Aorta (tissue), 5 donors: ENCODE measurements around the gene CPE. TPM values are rescaled to one million over a fixed set of nuclear protein-coding genes. Genes with fewer than 3 reads are reported as not detected.

ENCODE experiments used
- ATAC-seq: fragments of 200-7000 bp; cut with Tn5 transposase; one replicate; pipeline ENCODE4 v1.9.1; 2022; ENCODE audit warnings: moderate library complexity; ENCODE audit not compliant: low FRiP score
- DNase-seq, 2 donors: peaks; one replicate each; pipeline ENCODE4 v3.0.0-alpha.2; 2020
- H3K27ac ChIP-seq, 2 donors: one replicate each; pipeline ENCODE4 v1.5.1; 2013; ENCODE audit warnings: low read length in 2 of 2, mild to moderate bottlenecking in 2 of 2, moderate library complexity in 2 of 2, control low read depth in 1 of 2, inconsistent platforms in 1 of 2, low read depth in 1 of 2
- H3K27me3 ChIP-seq, 2 donors: one replicate each; pipeline ENCODE4 v1.6.1; 2013; ENCODE audit warnings: control low read depth in 1 of 2, low read length in 1 of 2, mild to moderate bottlenecking in 1 of 2, moderate library complexity in 1 of 2; ENCODE audit not compliant: insufficient read depth in 2 of 2, control insufficient read depth in 1 of 2
- H3K36me3 ChIP-seq, 2 donors: one replicate each; pipeline ENCODE4 v1.6.1; 2013; ENCODE audit warnings: control low read depth in 1 of 2, low read length in 1 of 2, mild to moderate bottlenecking in 1 of 2; ENCODE audit not compliant: insufficient read depth in 2 of 2, control insufficient read depth in 1 of 2
- H3K4me1 ChIP-seq, 2 donors: one replicate each; pipeline ENCODE4 v1.6.1; 2013; ENCODE audit warnings: low read length in 2 of 2, control low read depth in 1 of 2, mild to moderate bottlenecking in 1 of 2, moderate library complexity in 1 of 2; ENCODE audit not compliant: insufficient read depth in 2 of 2, control insufficient read depth in 1 of 2
- H3K4me3 ChIP-seq, 2 donors: one replicate each; pipeline ENCODE4 v1.5.1; 2013; ENCODE audit warnings: low read length in 2 of 2, control low read depth in 1 of 2, mild to moderate bottlenecking in 1 of 2
- H3K9me3 ChIP-seq: one replicate; pipeline ENCODE4 v1.6.1; 2013; ENCODE audit warnings: mild to moderate bottlenecking, low read length; ENCODE audit not compliant: control insufficient read depth
- WGBS, 2 donors: extraction: QIAGEN DNeasy Blood & Tissue Kit; methylation state at CpG; one replicate each; pipeline ENCODE4 v1.1.7; 2013; 5-methylcytosine and 5-hydroxymethylcytosine counted together
- intact Hi-C, 2 donors: fragments of 100-400 bp; cut with DNase I; formaldehyde crosslinking; loops; one replicate each; pipeline versions ENCODE4 v1.14.2 to v1.15.0; 2022
- polyA plus RNA-seq, 2 donors: library from polyadenylated mRNA; stranded (reverse); fragments of 200-250 nt; gene quantifications; one replicate each; pipeline ENCODE4 v1.2.3, GENCODE V29; 2013
- total RNA-seq, 2 donors: library from RNA; stranded (reverse); fragmentation: NEBNext Ultra II Directional; extraction: Animal tissue kit (Norgen Biotek cat#: 25700); gene quantifications; one replicate each; pipeline ENCODE4 v1.2.1, GENCODE V29; 2021
- donor health status: healthy with polysubstance abuse.
- donor health status: Bipolar disorder and iron deficiency.
- donor health status: DM: no; HTN: no; CAD: no.
- donor health status: DM: no; HTN: no; CAD: no.
- donor health status: DM: yes; HTN: yes; CAD: no.

CPE gene
- total and polyA plus RNA-seq, 4 donors = 256 to 443 (median 352) TPM

GRCh38 chr4:165428957-165429356, 50.1 kb downstream of the CPE start:
- no peaks in the 10 kb centered on the region for H3K27me3 ChIP-seq
- H3K27ac ChIP-seq = no peak overlapping the region
- no peaks in the 10 kb centered on the region for H3K9me3 ChIP-seq
- no peak for ATAC-seq
- 73 to 95% methylated on average over 2 of the region's 2 CpGs for WGBS, 2 donors
- DNase-seq = no peak
- intact Hi-C loops = loop anchor here in 1 of 2 donors (5.0 kb wide), 1 partner anchor 42 kb away; no protein-coding TSS in a partner anchor
- no peaks in the 10 kb centered on the region for H3K4me1 ChIP-seq
- H3K4me3 ChIP-seq = no peak overlapping the region
- no peaks in the 10 kb centered on the region for H3K36me3 ChIP-seq

- intact Hi-C loops = no loop called here
- WGBS, 2 donors = 94 to 98% methylated on average over 5 of the region's 5 CpGs
Observed at GRCh38 chr4:165433529-165433928, 54.7 kb downstream of the CPE start.

GRCh38 chr4:165437691-165438090, 58.9 kb downstream of the CPE start:
- DNase-seq (no peak), ATAC-seq (no peak)
- no peaks in the 10 kb centered on the region for H3K9me3 ChIP-seq
- WGBS, 2 donors = 93 to 96% methylated on average over 3 of the region's 3 CpGs
- intact Hi-C loops = no loop called here
- H3K27ac ChIP-seq = no peak overlapping the region
- H3K4me1 ChIP-seq = peaks cover 3 to 12% of the 10 kb centered on the region in 2 donors
- no peaks in the 10 kb centered on the region for H3K27me3 ChIP-seq
- no peaks in the 10 kb centered on the region for H3K36me3 ChIP-seq
- no peak overlapping the region for H3K4me3 ChIP-seq

More at GRCh38 chr4:165433529-165433928, 54.7 kb downstream of the CPE start:
- H3K4me3 ChIP-seq = no peak overlapping the region
- DNase-seq (no peak), ATAC-seq (no peak)
- no peaks in the 10 kb centered on the region for H3K9me3 ChIP-seq
- no peaks in the 10 kb centered on the region for H3K4me1 ChIP-seq
- no peaks in the 10 kb centered on the region for H3K27me3 ChIP-seq
- no peaks in the 10 kb centered on the region for H3K36me3 ChIP-seq
- H3K27ac ChIP-seq = no peak overlapping the region

GRCh38 chr4:165439344-165439743, 60.5 kb downstream of the CPE start:
- DNase-seq = no peak
- H3K36me3 ChIP-seq = no peaks in the 10 kb centered on the region
- 51 to 53% methylated on average over 2 of the region's 2 CpGs for WGBS, 2 donors
- peaks cover 3 to 12% of the 10 kb centered on the region in 2 donors for H3K4me1 ChIP-seq
- H3K9me3 ChIP-seq = no peaks in the 10 kb centered on the region
- no peak overlapping the region for H3K4me3 ChIP-seq
- no peaks in the 10 kb centered on the region for H3K27me3 ChIP-seq
- intact Hi-C loops = no loop called here
- H3K27ac ChIP-seq = no peak overlapping the region
- no peak for ATAC-seq

- no peak overlapping the region for H3K27ac ChIP-seq
- H3K36me3 ChIP-seq = no peaks in the 10 kb centered on the region
- no peaks in the 10 kb centered on the region for H3K9me3 ChIP-seq
- H3K4me1 ChIP-seq = peaks cover 3 to 12% of the 10 kb centered on the region in 2 donors
- H3K27me3 ChIP-seq = no peaks in the 10 kb centered on the region
- no peak overlapping the region for H3K4me3 ChIP-seq
- intact Hi-C loops = no loop called here
- WGBS, 2 donors = 24 to 27% methylated on average over 1 of the region's 1 CpG
- DNase-seq = no peak
- no peak for ATAC-seq
Observed at GRCh38 chr4:165439981-165440380, 61.2 kb downstream of the CPE start.

GRCh38 chr4:165440415-165441158, 61.8 kb downstream of the CPE start:
- Histone ChIP-seq H3K4me3 (no peak overlapping the region), H3K36me3 (no peaks in the 10 kb centered on the region), H3K4me1 (peaks cover 3 to 12% of the 10 kb centered on the region in 2 donors), H3K27me3 (no peaks in the 10 kb centered on the region), H3K27ac (no peak overlapping the region), H3K9me3 (no peaks in the 10 kb centered on the region)
- ATAC-seq (no peak), DNase-seq (no peak)
- intact Hi-C loops = no loop called here
- 33 to 43% methylated on average over 7 of the region's 7 CpGs for WGBS, 2 donors

- no peaks in the 10 kb centered on the region for H3K36me3 ChIP-seq
- intact Hi-C loops = no loop called here
- H3K27ac ChIP-seq = no peak overlapping the region
- DNase-seq = no peak
- no peaks in the 10 kb centered on the region for H3K27me3 ChIP-seq
- 95 to 100% methylated on average over 1 of the region's 1 CpG for WGBS, 2 donors
- H3K4me3 ChIP-seq = no peak overlapping the region
- H3K4me1 ChIP-seq = peaks cover 3 to 12% of the 10 kb centered on the region in 2 donors
- no peak for ATAC-seq
- no peaks in the 10 kb centered on the region for H3K9me3 ChIP-seq
Observed at GRCh38 chr4:165443276-165443675, 64.5 kb downstream of the CPE start.

GRCh38 chr4:165448700-165449099, 69.9 kb downstream of the CPE start:
- Histone ChIP-seq H3K27ac (no peak overlapping the region), H3K9me3 (no peaks in the 10 kb centered on the region), H3K4me1 (peaks cover 0 to 2% of the 10 kb centered on the region in 2 donors), H3K36me3 (no peaks in the 10 kb centered on the region), H3K27me3 (no peaks in the 10 kb centered on the region), H3K4me3 (no peak overlapping the region)
- no peak for DNase-seq
- 94 to 96% methylated on average over 4 of the region's 4 CpGs for WGBS, 2 donors
- intact Hi-C loops = no loop called here
- no peak for ATAC-seq

- intact Hi-C loops = no loop called here
- DNase-seq (no peak), ATAC-seq (no peak)
- Histone ChIP-seq H3K27me3 (no peaks in the 10 kb centered on the region), H3K36me3 (no peaks in the 10 kb centered on the region), H3K4me3 (no peak overlapping the region), H3K4me1 (peaks cover 0 to 2% of the 10 kb centered on the region in 2 donors), H3K9me3 (no peaks in the 10 kb centered on the region), H3K27ac (no peak overlapping the region)
- 94 to 96% methylated on average over 6 of the region's 6 CpGs for WGBS, 2 donors
Observed at GRCh38 chr4:165449333-165449732, 70.5 kb downstream of the CPE start.
